Sigmoid colon (tissue), 7 donors: ENCODE results near the gene GABBR2. TPM values are rescaled to one million over a fixed set of nuclear protein-coding genes. Genes with fewer than 3 reads are reported as not detected.

Source experiments
- DNase-seq: peaks from one replicate; pipeline ENCODE4 v3.0.0-alpha.2; 2019
- H3K27ac ChIP-seq, 4 donors: fragments of 200-600 bp; sonication (generic); one replicate each; pipeline ENCODE4 v1.5.1; 2016 to 2019; ENCODE audit warnings: mild to moderate bottlenecking in 1 of 4
- H3K27me3 ChIP-seq, 3 donors: fragments of 200-600 bp; sonication (generic); one replicate each; pipeline ENCODE4 v1.5.1; 2019; ENCODE audit warnings: mild to moderate bottlenecking in 1 of 3
- H3K36me3 ChIP-seq, 4 donors: fragments of 200-600 bp; sonication (generic); one replicate each; pipeline ENCODE4 v1.5.1; 2016 to 2019
- H3K4me1 ChIP-seq, 4 donors: fragments of 200-600 bp; sonication (generic); one replicate each; pipeline ENCODE4 v1.5.1; 2017 to 2019
- H3K4me3 ChIP-seq, 4 donors: fragments of 200-600 bp; sonication (generic); one replicate each; pipeline ENCODE4 v1.5.1; 2017 to 2019; ENCODE audit warnings: mild to moderate bottlenecking in 2 of 4, moderate library complexity in 1 of 4
- H3K9me3 ChIP-seq, 4 donors: fragments of 200-600 bp in 3 of 4; sonication (generic) in 3 of 4; one replicate each; pipeline versions ENCODE4 v1.5.1 to v1.6.1; 2013 to 2019
- EP300 ChIP-seq, 4 donors: sonication (generic); formaldehyde crosslinking; IDR thresholded peaks; one replicate each; pipeline ENCODE4 v1.6.1; 2017; ENCODE audit warnings: antibody characterized with exemption in 4 of 4
- POLR2A ChIP-seq, 2 donors: fragments of 450-650 bp; IDR thresholded peaks; one replicate each; pipeline ENCODE4 v1.6.1; 2016; ENCODE audit warnings: antibody characterized with exemption in 2 of 2, mild to moderate bottlenecking in 2 of 2, moderate library complexity in 2 of 2
- POLR2AphosphoS5 ChIP-seq, 4 donors: sonication (generic); formaldehyde crosslinking; IDR thresholded peaks; one replicate each; pipeline ENCODE4 v1.6.1; 2017; ENCODE audit warnings: antibody characterized with exemption in 4 of 4
- WGBS, 2 donors: extraction: QIAGEN DNeasy Blood & Tissue Kit; methylation state at CpG; one replicate each; pipeline ENCODE4 v1.1.7; 2013; 5-methylcytosine and 5-hydroxymethylcytosine counted together
- intact Hi-C: fragments of 100-400 bp; cut with DNase I; formaldehyde crosslinking; loops from one replicate; pipeline ENCODE4 v1.15.1; 2023
- polyA plus RNA-seq, 3 donors: library from polyadenylated mRNA; stranded (reverse); fragments of 200-250 nt; gene quantifications; one replicate each; pipeline ENCODE4 v1.2.3, GENCODE V29; 2013
- total RNA-seq, 4 donors: library from RNA; depleted of rRNA; stranded (reverse); fragments of >200 nt; gene quantifications; one replicate each; pipeline ENCODE4 v1.1.0, GENCODE V29; 2016
- TF ChIP-seq, protein P1 (sequence below), 4 experiments: fragments of 450-650 bp in 3 of 4; fragments of 200-600 bp in 1 of 4; IDR thresholded peaks; one replicate each; pipeline ENCODE4 v1.5.1; 2016 to 2019; ENCODE audit warnings: antibody characterized with exemption in 4 of 4, mild to moderate bottlenecking in 3 of 4, moderate library complexity in 2 of 4
- donor health status: healthy with polysubstance abuse.
- donor health status: Bipolar disorder and iron deficiency.
- donor health status: healthy.

The GABBR2 gene
- total and polyA plus RNA-seq, 7 donors, result under 0.01 to 0.04 (median under 0.01) TPM; not detected in 4

DNA sequence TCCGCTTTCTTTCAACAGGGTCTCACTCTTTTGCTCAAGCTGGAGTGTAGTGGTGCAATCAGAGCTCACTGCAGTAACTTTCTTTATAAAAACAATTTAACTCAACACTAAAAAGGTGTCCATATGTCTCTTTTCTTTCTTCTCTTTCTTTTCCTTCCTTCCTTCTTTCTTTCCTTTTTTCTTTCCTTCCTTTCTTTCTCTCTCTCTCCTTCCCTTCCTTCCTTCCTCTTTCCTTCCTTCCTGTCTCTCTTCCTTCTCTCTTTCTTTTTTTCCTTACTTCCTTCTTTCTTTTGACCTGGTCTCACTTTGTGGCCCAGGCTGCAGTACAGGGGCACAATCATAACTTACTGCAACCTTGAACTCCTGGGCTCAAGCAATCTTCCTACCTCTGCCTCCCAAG lies 427.5 kb downstream of the GABBR2 start:
- no peak overlapping the region for H3K27ac ChIP-seq
- WGBS, 2 donors, result 88 to 90% methylated on average over 1 of the region's 1 CpG
- H3K27me3 ChIP-seq, result peaks cover 0 to 5% (median 0%) of the 10 kb centered on the region in 3 donors
- intact Hi-C loops, result no loop called here
- no peak for DNase-seq
- no peaks in the 10 kb centered on the region for H3K9me3 ChIP-seq
- no peak overlapping the region for H3K4me3 ChIP-seq
- no peaks in the 10 kb centered on the region for H3K4me1 ChIP-seq
- TF ChIP-seq POLR2A (IDR thresholded peaks at IDR 0.05) (no peak), EP300 (IDR thresholded peaks at IDR 0.05) (no peak), POLR2AphosphoS5 (IDR thresholded peaks at IDR 0.05) (no peak)
- TF ChIP-seq, protein P1, sequence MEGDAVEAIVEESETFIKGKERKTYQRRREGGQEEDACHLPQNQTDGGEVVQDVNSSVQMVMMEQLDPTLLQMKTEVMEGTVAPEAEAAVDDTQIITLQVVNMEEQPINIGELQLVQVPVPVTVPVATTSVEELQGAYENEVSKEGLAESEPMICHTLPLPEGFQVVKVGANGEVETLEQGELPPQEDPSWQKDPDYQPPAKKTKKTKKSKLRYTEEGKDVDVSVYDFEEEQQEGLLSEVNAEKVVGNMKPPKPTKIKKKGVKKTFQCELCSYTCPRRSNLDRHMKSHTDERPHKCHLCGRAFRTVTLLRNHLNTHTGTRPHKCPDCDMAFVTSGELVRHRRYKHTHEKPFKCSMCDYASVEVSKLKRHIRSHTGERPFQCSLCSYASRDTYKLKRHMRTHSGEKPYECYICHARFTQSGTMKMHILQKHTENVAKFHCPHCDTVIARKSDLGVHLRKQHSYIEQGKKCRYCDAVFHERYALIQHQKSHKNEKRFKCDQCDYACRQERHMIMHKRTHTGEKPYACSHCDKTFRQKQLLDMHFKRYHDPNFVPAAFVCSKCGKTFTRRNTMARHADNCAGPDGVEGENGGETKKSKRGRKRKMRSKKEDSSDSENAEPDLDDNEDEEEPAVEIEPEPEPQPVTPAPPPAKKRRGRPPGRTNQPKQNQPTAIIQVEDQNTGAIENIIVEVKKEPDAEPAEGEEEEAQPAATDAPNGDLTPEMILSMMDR (IDR thresholded peaks at IDR 0.05), result no peak
- no peaks in the 10 kb centered on the region for H3K36me3 ChIP-seq

DNA sequence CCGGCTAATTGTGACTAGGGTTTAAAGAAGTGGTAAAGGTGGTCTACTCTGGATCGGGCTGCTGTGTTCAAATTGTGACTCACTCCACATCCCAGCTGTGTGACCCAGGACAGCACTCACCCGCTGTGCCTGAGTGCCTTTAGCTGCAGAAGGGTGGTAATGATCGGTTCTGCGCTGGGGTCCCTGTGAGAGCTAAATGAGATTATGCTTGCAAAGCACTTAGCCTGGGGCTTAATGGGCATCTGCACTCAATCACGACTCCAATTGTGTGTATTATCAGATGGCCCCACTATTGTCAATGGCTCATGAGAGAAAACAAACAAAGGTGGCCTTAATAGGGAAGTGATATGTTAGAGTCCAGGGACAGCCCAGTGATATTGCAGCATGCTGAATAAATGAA lies 428.2 kb downstream of the GABBR2 start:
- H3K36me3 ChIP-seq, result no peaks in the 10 kb centered on the region
- 73 to 79% methylated on average over 6 of the region's 6 CpGs for WGBS, 2 donors
- no peak overlapping the region for H3K4me3 ChIP-seq
- intact Hi-C loops, result no loop called here
- peaks cover 0 to 5% (median 0%) of the 10 kb centered on the region in 3 donors for H3K27me3 ChIP-seq
- no peaks in the 10 kb centered on the region for H3K4me1 ChIP-seq
- no peak overlapping the region for H3K27ac ChIP-seq
- no peaks in the 10 kb centered on the region for H3K9me3 ChIP-seq
- no peak for TF ChIP-seq POLR2AphosphoS5 (IDR thresholded peaks at IDR 0.05)
- TF ChIP-seq POLR2A (IDR thresholded peaks at IDR 0.05), result no peak
- TF ChIP-seq, protein P1 (IDR thresholded peaks at IDR 0.05), result no peak
- no peak for TF ChIP-seq EP300 (IDR thresholded peaks at IDR 0.05)
- DNase-seq, result no peak

DNA sequence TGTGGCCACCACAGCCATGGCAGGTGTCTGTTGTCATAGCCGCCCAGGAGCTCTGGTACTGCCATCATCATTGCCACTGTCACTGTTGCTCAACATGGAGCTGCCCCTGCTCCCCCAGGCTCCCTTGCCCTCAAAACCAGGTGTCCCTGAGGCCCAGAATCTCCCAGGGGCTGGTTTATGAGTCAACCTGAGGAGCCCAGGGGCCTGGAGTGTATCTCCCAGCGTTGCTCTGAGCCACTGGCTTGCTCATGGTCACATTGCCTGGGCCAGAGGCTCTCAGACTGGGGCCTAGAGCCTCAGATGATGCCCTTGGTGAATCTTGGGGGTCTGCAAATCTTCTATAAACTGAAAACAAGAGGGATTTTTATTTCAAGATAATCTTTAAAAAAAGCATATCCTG lies 428.6 kb downstream of the GABBR2 start:
- no peaks in the 10 kb centered on the region for H3K9me3 ChIP-seq
- H3K36me3 ChIP-seq, result no peaks in the 10 kb centered on the region
- intact Hi-C loops, result no loop called here
- no peak overlapping the region for H3K27ac ChIP-seq
- DNase-seq, result no peak
- peaks cover 0 to 5% (median 0%) of the 10 kb centered on the region in 3 donors for H3K27me3 ChIP-seq
- no peak overlapping the region for H3K4me3 ChIP-seq
- TF ChIP-seq POLR2AphosphoS5 (IDR thresholded peaks at IDR 0.05) (no peak), POLR2A (IDR thresholded peaks at IDR 0.05) (no peak), EP300 (IDR thresholded peaks at IDR 0.05) (no peak)
- TF ChIP-seq, protein P1 (IDR thresholded peaks at IDR 0.05), result no peak
- H3K4me1 ChIP-seq, result no peaks in the 10 kb centered on the region
- WGBS, 2 donors, result 70 to 81% methylated on average over 2 of the region's 2 CpGs

- Histone ChIP-seq H3K9me3 (no peaks in the 10 kb centered on the region), H3K27ac (no peak overlapping the region), H3K4me3 (no peak overlapping the region), H3K36me3 (no peaks in the 10 kb centered on the region), H3K27me3 (peaks cover 0 to 13% (median 0%) of the 10 kb centered on the region in 3 donors), H3K4me1 (no peaks in the 10 kb centered on the region)
- TF ChIP-seq, protein P1 (IDR thresholded peaks at IDR 0.05), result no peak
- TF ChIP-seq POLR2A (IDR thresholded peaks at IDR 0.05) (no peak), EP300 (IDR thresholded peaks at IDR 0.05) (no peak), POLR2AphosphoS5 (IDR thresholded peaks at IDR 0.05) (no peak)
- intact Hi-C loops, result no loop called here
- WGBS, 2 donors, result 80 to 83% methylated on average over 10 of the region's 10 CpGs
- DNase-seq, result no peak
Measured at GRCh38 chr9:98276907-98277469, 431.7 kb downstream of the GABBR2 start.

DNA sequence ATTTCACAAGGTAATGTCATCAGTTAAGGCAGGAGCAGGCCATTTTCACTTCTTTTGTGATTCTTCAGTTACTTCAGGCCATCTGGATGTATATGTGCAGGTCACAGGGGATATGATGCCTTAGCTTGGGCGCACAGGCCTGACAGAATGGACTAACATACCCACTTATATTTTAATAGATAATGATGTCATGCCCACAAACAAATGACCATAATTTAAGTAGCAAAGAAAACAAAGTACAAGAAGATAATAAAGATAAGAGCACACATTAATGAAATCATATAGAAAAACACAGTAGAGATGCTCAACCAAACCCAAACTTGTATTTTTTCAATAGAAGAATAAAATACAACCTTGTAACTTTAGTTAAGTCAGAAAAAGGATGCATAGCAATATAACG lies 433.6 kb downstream of the GABBR2 start:
- Histone ChIP-seq H3K4me1 (no peaks in the 10 kb centered on the region), H3K9me3 (no peaks in the 10 kb centered on the region), H3K27me3 (peaks cover 0 to 13% (median 0%) of the 10 kb centered on the region in 3 donors), H3K36me3 (no peaks in the 10 kb centered on the region), H3K4me3 (no peak overlapping the region), H3K27ac (no peak overlapping the region)
- intact Hi-C loops, result no loop called here
- TF ChIP-seq POLR2AphosphoS5 (IDR thresholded peaks at IDR 0.05) (no peak), POLR2A (IDR thresholded peaks at IDR 0.05) (no peak), EP300 (IDR thresholded peaks at IDR 0.05) (no peak)
- TF ChIP-seq, protein P1 (IDR thresholded peaks at IDR 0.05), result no peak
- 90 to 94% methylated on average over 2 of the region's 2 CpGs for WGBS, 2 donors
- DNase-seq, result no peak
